ENCODE data around the gene TST. TPM values are rescaled to one million over a fixed set of nuclear protein-coding genes. Genes with fewer than 3 reads are reported as not detected.

TST gene
- total and polyA plus RNA-seq, 2 donors (not counting 3 experiments of a cell fraction or from before 2014, with no cell fraction given): 39.2 to 95.1 TPM

DNA sequence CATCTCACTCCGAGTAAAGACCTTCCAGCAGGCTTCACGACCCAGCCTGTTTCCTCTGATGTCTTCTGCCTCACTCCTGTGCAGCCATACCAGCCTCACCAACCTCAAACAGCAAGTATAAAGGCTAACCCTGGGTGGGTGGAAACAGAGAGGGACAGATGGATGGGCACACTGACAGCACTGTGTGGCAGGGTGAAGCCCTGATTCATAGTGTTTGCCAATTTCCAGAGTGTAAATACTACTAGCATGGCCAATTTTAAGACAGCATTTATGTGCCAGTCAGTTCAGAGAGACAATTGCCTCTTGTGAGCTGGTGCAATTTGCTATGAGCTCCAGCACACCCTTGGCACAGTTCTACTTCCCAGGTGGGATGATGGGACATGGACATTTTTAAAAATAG, 21.5 kb downstream of the TST start:
- TF ChIP-seq CTCF (IDR thresholded peaks at IDR 0.05; ENCODE audit: extremely low read depth in 1 of 2, insufficient read depth in 1 of 2, low read depth in 1 of 2, low read length in 2 of 2) (no peak), MYC (IDR thresholded peaks at IDR 0.05; ENCODE audit: low read depth, low read length) (no peak), FOS (IDR thresholded peaks at IDR 0.05; ENCODE audit: borderline replicate concordance, insufficient read depth, low read length) (no peak), JUN (IDR thresholded peaks at IDR 0.05; ENCODE audit: borderline replicate concordance, insufficient read depth, insufficient read length, low read depth) (no peak), GATA2 (IDR thresholded peaks at IDR 0.05; ENCODE audit: insufficient read depth, insufficient read length, low read depth, low read length) (no peak), POLR2A (IDR thresholded peaks at IDR 0.05; ENCODE audit: low read depth, low read length) (no peak), EZH2 (IDR thresholded peaks at IDR 0.05; ENCODE audit: borderline replicate concordance, low read depth, low read length, severe bottlenecking) (no peak), POLR2AphosphoS5 (IDR thresholded peaks at IDR 0.05; ENCODE audit: insufficient read depth, low read depth, low read length) (no peak)
- TF ChIP-seq, protein P1, sequence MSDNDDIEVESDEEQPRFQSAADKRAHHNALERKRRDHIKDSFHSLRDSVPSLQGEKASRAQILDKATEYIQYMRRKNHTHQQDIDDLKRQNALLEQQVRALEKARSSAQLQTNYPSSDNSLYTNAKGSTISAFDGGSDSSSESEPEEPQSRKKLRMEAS (IDR thresholded peaks at IDR 0.05; ENCODE audit: insufficient read depth, insufficient read length): no peak
- H4K20me1 ChIP-seq (replicated peaks; ENCODE audit: control insufficient read depth, extremely low read depth, insufficient read depth, low read length): no peaks in the 10 kb centered on the region
- CTCF ChIA-PET: interaction anchor here (1.7 kb wide), 1 partner anchor 11 kb away, joined by 6 read pairs; a partner anchor contains a TSS
- no peaks in the 10 kb centered on the region for H3K36me3 ChIP-seq (ENCODE audit: control insufficient read depth in 2 of 2, extremely low read depth in 1 of 2, insufficient read depth in 2 of 2, low read length in 2 of 2)
- DNase-seq (ENCODE audit: low read depth, low spot score) (no peak), FAIRE-seq (no peak)
- BruUV-seq (replicated peaks): no TSS peak
- no peak overlapping the region for H3K4me2 ChIP-seq (ENCODE audit: insufficient read depth, low read length)
- no peaks in the 10 kb centered on the region for H3K9me3 ChIP-seq (replicated peaks; ENCODE audit: control insufficient read depth, insufficient read depth, low read length)
- H3K9ac ChIP-seq (replicated peaks; ENCODE audit: extremely low read depth, insufficient read depth, low read length): no peak overlapping the region
- dilution Hi-C loops (cut with MboI; ENCODE audit: extremely low pct_ligation_motif_present, low sequenced_read_pairs) (no loop called here), intact Hi-C loops (cut with micrococcal nuclease) (no loop called here)
- H3K9me1 ChIP-seq (replicated peaks; ENCODE audit: control insufficient read depth, extremely low read depth, insufficient read depth, low read length): no peaks in the 10 kb centered on the region
- no peak overlapping the region for H2AFZ ChIP-seq (ENCODE audit: low read depth, low read length)
- POLR2A ChIA-PET: no interaction called here
- H3K4me1 ChIP-seq (ENCODE audit: control insufficient read depth, extremely low read depth, insufficient read depth, low read length): no peaks in the 10 kb centered on the region
- H3K27ac ChIP-seq (ENCODE audit: insufficient read depth, low read depth, low read length): no peak overlapping the region
- no peaks in the 10 kb centered on the region for H3K79me2 ChIP-seq (ENCODE audit: control insufficient read depth, insufficient read depth, low read length)
- peaks cover 2 to 13% of the 10 kb centered on the region in 2 experiments for H3K27me3 ChIP-seq (ENCODE audit: control insufficient read depth in 2 of 2, insufficient read depth in 2 of 2, low read length in 2 of 2)
- H3K4me3 ChIP-seq (replicated peaks in 1 of 3; ENCODE audit: insufficient read depth in 1 of 3, low read depth in 1 of 3, low read length in 3 of 3): no peak overlapping the region
